ENCODE data around the gene GLDC.

- no peak for TF ChIP-seq CTCF (IDR thresholded peaks at IDR 0.05; ENCODE audit: low read length)
- no peak for TF ChIP-seq EZH2phosphoT487 (IDR thresholded peaks at IDR 0.05; ENCODE audit: low read length)
Observed at GRCh38 chr9:6562871-6563430, 82.6 kb downstream of the GLDC start.

All from MM.1S (cell line).